Measurements from ENCODE around the gene C1QTNF9B. TPM values are rescaled to one million over a fixed set of nuclear protein-coding genes. Genes with fewer than 3 reads are reported as not detected.
"Not testable (repeated sequence)": the region's sequence is repeated elsewhere in the genome, so short reads cannot be mapped to it uniquely, and the experiment has no call there.

Gene C1QTNF9B
- not detected for polyA plus RNA-seq

- H3K27me3 Mint-ChIP-seq (ENCODE audit: low read depth in 3 of 3), result peaks cover 6 to 18% (median 7%) of the 10 kb centered on the region in 3 donors
- H3K4me3 Mint-ChIP-seq, H3K9me3 Mint-ChIP-seq, H3K36me3 Mint-ChIP-seq, DNase-seq, H3K4me1 Mint-ChIP-seq, H3K27ac Mint-ChIP-seq: not testable (repeated sequence)
These were observed at the start of gene C1QTNF9B for GRCh38 chr13:23897452-23897919. TSS of gene C1QTNF9B (minus strand) at chr13:23897502.

- no peaks in the 10 kb centered on the region for H3K36me3 Mint-ChIP-seq
- H3K27me3 Mint-ChIP-seq (ENCODE audit: low read depth in 3 of 3), result peaks cover 2 to 5% (median 3%) of the 10 kb centered on the region in 3 donors
- H3K4me3 Mint-ChIP-seq, result no peak overlapping the region
- no peak for DNase-seq
- no peaks in the 10 kb centered on the region for H3K9me3 Mint-ChIP-seq
- no peak overlapping the region for H3K27ac Mint-ChIP-seq
- H3K4me1 Mint-ChIP-seq, result no peaks in the 10 kb centered on the region
These were observed 49.6 kb upstream of the C1QTNF9B start for GRCh38 chr13:23946900-23947299.

GRCh38 chr13:23946067-23946466 lies 48.8 kb upstream of the C1QTNF9B start:
- Mint-ChIP-seq H3K27ac (no peak overlapping the region), H3K36me3 (no peaks in the 10 kb centered on the region), H3K4me3 (no peak overlapping the region), H3K4me1 (no peaks in the 10 kb centered on the region), H3K27me3 (ENCODE audit: low read depth in 3 of 3) (peaks cover 0 to 7% (median 4%) of the 10 kb centered on the region in 3 donors), H3K9me3 (no peaks in the 10 kb centered on the region)
- DNase-seq, result no peak

GRCh38 chr13:23945612-23946011 lies 48.3 kb upstream of the C1QTNF9B start:
- DNase-seq, result no peak
- Mint-ChIP-seq H3K4me3 (no peak overlapping the region), H3K36me3 (no peaks in the 10 kb centered on the region), H3K27ac (no peak overlapping the region), H3K9me3 (peaks cover 0 to 1% (median 0%) of the 10 kb centered on the region in 6 donors), H3K27me3 (ENCODE audit: low read depth in 3 of 3) (peaks cover 0 to 9% (median 4%) of the 10 kb centered on the region in 3 donors), H3K4me1 (no peaks in the 10 kb centered on the region)

GRCh38 chr13:23941211-23941610 lies 43.9 kb upstream of the C1QTNF9B start:
- no peak overlapping the region for H3K4me3 Mint-ChIP-seq
- H3K4me1 Mint-ChIP-seq, result no peaks in the 10 kb centered on the region
- peaks cover 0 to 14% (median 4%) of the 10 kb centered on the region in 6 donors for H3K9me3 Mint-ChIP-seq
- no peak overlapping the region for H3K27ac Mint-ChIP-seq
- no peak for DNase-seq
- H3K27me3 Mint-ChIP-seq (ENCODE audit: low read depth in 3 of 3), result peaks cover 4 to 25% (median 22%) of the 10 kb centered on the region in 3 donors
- H3K36me3 Mint-ChIP-seq, result peaks cover 0 to 5% (median 4%) of the 10 kb centered on the region in 3 donors

- not testable (repeated sequence) for DNase-seq, H3K4me1 Mint-ChIP-seq, H3K4me3 Mint-ChIP-seq, H3K27ac Mint-ChIP-seq, H3K36me3 Mint-ChIP-seq
- H3K9me3 Mint-ChIP-seq, result peaks cover 0 to 14% (median 4%) of the 10 kb centered on the region in 6 donors
- H3K27me3 Mint-ChIP-seq (ENCODE audit: low read depth in 3 of 3), result peaks cover 5 to 25% (median 23%) of the 10 kb centered on the region in 3 donors
These were observed 42.4 kb upstream of the C1QTNF9B start for GRCh38 chr13:23939666-23940065.

GRCh38 chr13:23934520-23934919 lies 37.2 kb upstream of the C1QTNF9B start:
- no peak overlapping the region for H3K4me3 Mint-ChIP-seq
- peaks cover 0 to 5% (median 4%) of the 10 kb centered on the region in 3 donors for H3K36me3 Mint-ChIP-seq
- DNase-seq, result no peak
- no peaks in the 10 kb centered on the region for H3K4me1 Mint-ChIP-seq
- H3K27me3 Mint-ChIP-seq (ENCODE audit: low read depth in 3 of 3), result peaks cover 2 to 28% (median 16%) of the 10 kb centered on the region in 3 donors
- no peak overlapping the region for H3K27ac Mint-ChIP-seq
- H3K9me3 Mint-ChIP-seq, result peaks cover 0 to 10% (median 4%) of the 10 kb centered on the region in 6 donors

GRCh38 chr13:23928985-23929384 lies 31.7 kb upstream of the C1QTNF9B start:
- Mint-ChIP-seq H3K4me1 (no peaks in the 10 kb centered on the region), H3K27ac (no peak overlapping the region), H3K4me3 (no peak overlapping the region), H3K9me3 (no peaks in the 10 kb centered on the region), H3K36me3 (no peaks in the 10 kb centered on the region), H3K27me3 (ENCODE audit: low read depth in 3 of 3) (peaks cover 0 to 5% (median 3%) of the 10 kb centered on the region in 3 donors)
- DNase-seq, result no peak

GRCh38 chr13:23923031-23923430 lies 25.7 kb upstream of the C1QTNF9B start:
- Mint-ChIP-seq H3K36me3 (no peaks in the 10 kb centered on the region), H3K4me1 (no peaks in the 10 kb centered on the region), H3K27ac (no peak overlapping the region), H3K9me3 (no peaks in the 10 kb centered on the region), H3K27me3 (ENCODE audit: low read depth in 3 of 3) (peaks cover 0 to 14% (median 3%) of the 10 kb centered on the region in 3 donors), H3K4me3 (no peak overlapping the region)
- DNase-seq, result no peak

GRCh38 chr13:23922005-23922932 lies 25.0 kb upstream of the C1QTNF9B start:
- DNase-seq, result no peak
- Mint-ChIP-seq H3K36me3 (no peaks in the 10 kb centered on the region), H3K27me3 (ENCODE audit: low read depth in 3 of 3) (peaks cover 0 to 19% (median 3%) of the 10 kb centered on the region in 3 donors), H3K4me3 (no peak overlapping the region), H3K9me3 (no peaks in the 10 kb centered on the region), H3K27ac (no peak overlapping the region), H3K4me1 (no peaks in the 10 kb centered on the region)

GRCh38 chr13:23921451-23921888 lies 24.2 kb upstream of the C1QTNF9B start:
- peaks cover 0 to 19% (median 3%) of the 10 kb centered on the region in 3 donors for H3K27me3 Mint-ChIP-seq (ENCODE audit: low read depth in 3 of 3)
- H3K4me3 Mint-ChIP-seq, result no peak overlapping the region
- no peak overlapping the region for H3K27ac Mint-ChIP-seq
- no peaks in the 10 kb centered on the region for H3K36me3 Mint-ChIP-seq
- peak; percentile 20 to 44 (median 42) for DNase-seq
- no peaks in the 10 kb centered on the region for H3K9me3 Mint-ChIP-seq
- no peaks in the 10 kb centered on the region for H3K4me1 Mint-ChIP-seq

- no peak for DNase-seq
- Mint-ChIP-seq H3K36me3 (no peaks in the 10 kb centered on the region), H3K4me1 (no peaks in the 10 kb centered on the region), H3K9me3 (no peaks in the 10 kb centered on the region), H3K27me3 (ENCODE audit: low read depth in 3 of 3) (peaks cover 0 to 23% (median 3%) of the 10 kb centered on the region in 3 donors), H3K27ac (no peak overlapping the region), H3K4me3 (no peak overlapping the region)
These were observed 21.7 kb upstream of the C1QTNF9B start for GRCh38 chr13:23919006-23919405.

- DNase-seq, result no peak
- Mint-ChIP-seq H3K9me3 (no peaks in the 10 kb centered on the region), H3K27ac (no peak overlapping the region), H3K4me1 (no peaks in the 10 kb centered on the region), H3K4me3 (no peak overlapping the region), H3K36me3 (no peaks in the 10 kb centered on the region), H3K27me3 (ENCODE audit: low read depth in 3 of 3) (peaks cover 0 to 23% (median 3%) of the 10 kb centered on the region in 3 donors)
These were observed 20.9 kb upstream of the C1QTNF9B start for GRCh38 chr13:23918208-23918607.

- no peaks in the 10 kb centered on the region for H3K9me3 Mint-ChIP-seq
- no peaks in the 10 kb centered on the region for H3K36me3 Mint-ChIP-seq
- H3K4me1 Mint-ChIP-seq, result no peaks in the 10 kb centered on the region
- H3K4me3 Mint-ChIP-seq, result no peak overlapping the region
- H3K27me3 Mint-ChIP-seq (ENCODE audit: low read depth in 3 of 3), result peaks cover 0 to 22% (median 3%) of the 10 kb centered on the region in 3 donors
- no peak overlapping the region for H3K27ac Mint-ChIP-seq
- no peak for DNase-seq
These were observed 18.0 kb upstream of the C1QTNF9B start for GRCh38 chr13:23915308-23915707.

Data from immature natural killer cell (primary cell).